GM12878 (cell line): Measurements from ENCODE around the gene ZFP91. TPM values are rescaled to one million over a fixed set of nuclear protein-coding genes. Genes with fewer than 3 reads are reported as not detected.

ENCODE experiments used
- ATF7 ChIP-seq: fragments of 450-650 bp; IDR thresholded peaks from 2 replicates; pipeline ENCODE4 v1.6.1; 2016; ENCODE audit warnings: low read depth, mild to moderate bottlenecking
- BMI1 ChIP-seq: fragments of 450-650 bp; IDR thresholded peaks from 2 replicates; pipeline ENCODE4 v1.6.1; 2016; ENCODE audit warnings: mild to moderate bottlenecking, moderate library complexity, borderline replicate concordance
- CBFB ChIP-seq: IDR thresholded peaks from 2 replicates; pipeline ENCODE4 v1.6.1; 2016; ENCODE audit warnings: antibody characterized with exemption, low read depth
- CHD1 ChIP-seq: IDR thresholded peaks from 2 replicates; pipeline ENCODE4 v1.6.1; 2012; ENCODE audit warnings: low read depth, low read length, improper control_type of control experiment
- CHD2 ChIP-seq: IDR thresholded peaks from 2 replicates; pipeline ENCODE4 v1.6.1; 2011; ENCODE audit warnings: low read depth, low read length, improper control_type of control experiment, borderline replicate concordance
- EED ChIP-seq: sonication (generic); IDR thresholded peaks from 2 replicates; pipeline ENCODE4 v1.6.1; 2016; ENCODE audit warnings: antibody characterized with exemption, low read depth
- ETV6 ChIP-seq, 2 experiments: fragments of 450-650 bp in 1 of 2; IDR thresholded peaks in 1 of 2; conservative IDR thresholded peaks in 1 of 2; 2 replicates each; pipeline ENCODE4 v1.6.1; 2014; ENCODE audit warnings: antibody characterized with exemption in 1 of 2, borderline replicate concordance in 1 of 2, low read depth in 1 of 2, mild to moderate bottlenecking in 1 of 2, moderate library complexity in 1 of 2
- JUND ChIP-seq: IDR thresholded peaks from 2 replicates; pipeline ENCODE4 v1.6.1; 2012; ENCODE audit warnings: low read depth, mild to moderate bottlenecking, low read length, improper control_type of control experiment, moderate library complexity
- KDM1A ChIP-seq: fragments of 200-600 bp; sonication (generic); IDR thresholded peaks from 2 replicates; pipeline ENCODE4 v1.6.1; 2016; ENCODE audit warnings: borderline replicate concordance
- KLF5 ChIP-seq: fragments of 450-650 bp; IDR thresholded peaks from 2 replicates; pipeline ENCODE4 v1.6.1; 2014; ENCODE audit warnings: mild to moderate bottlenecking; ENCODE audit not compliant: partially characterized antibody
- MAX ChIP-seq: IDR thresholded peaks from 2 replicates; pipeline ENCODE4 v1.6.1; 2012; ENCODE audit warnings: low read depth, low read length, improper control_type of control experiment
- MYB ChIP-seq: fragments of 150-350 bp; IDR thresholded peaks from 2 replicates; pipeline ENCODE4 v1.6.1; 2014; ENCODE audit warnings: mild to moderate bottlenecking, low read depth, low read length, borderline replicate concordance
- NRF1 ChIP-seq: conservative IDR thresholded peaks from 2 replicates; pipeline ENCODE4 v1.6.1; 2011; ENCODE audit warnings: mild to moderate bottlenecking, low read depth, low read length, improper control_type of control experiment
- PAX8 ChIP-seq: fragments of 450-650 bp; IDR thresholded peaks from 2 replicates; pipeline ENCODE4 v1.6.1; 2017; ENCODE audit warnings: mild to moderate bottlenecking, moderate library complexity
- POU2F2 ChIP-seq: IDR thresholded peaks from 3 replicates; pipeline ENCODE4 v1.6.1; 2011; ENCODE audit warnings: low read depth, mild to moderate bottlenecking, low read length, borderline replicate concordance
- SIX5 ChIP-seq: IDR thresholded peaks from 2 replicates; pipeline ENCODE4 v1.6.1; 2011; ENCODE audit warnings: mild to moderate bottlenecking, low read depth, low read length, moderate library complexity; ENCODE audit not compliant: severe bottlenecking
- STAT1 ChIP-seq: fragments of 450-650 bp; conservative IDR thresholded peaks from 2 replicates; pipeline ENCODE4 v1.6.1; 2014; ENCODE audit warnings: antibody characterized with exemption, mild to moderate bottlenecking
- TCF12 ChIP-seq: IDR thresholded peaks from 2 replicates; pipeline ENCODE4 v1.6.1; 2011; ENCODE audit warnings: low read depth, mild to moderate bottlenecking, low read length
- USF2 ChIP-seq: IDR thresholded peaks from 2 replicates; pipeline ENCODE4 v1.6.1; 2011; ENCODE audit warnings: low read depth, low read length, improper control_type of control experiment, borderline replicate concordance
- polyA plus RNA-seq, 11 experiments: library from polyadenylated mRNA; depleted of rRNA in 4 of 11; unstranded in 6 of 11; stranded (reverse) in 5 of 11; fragments of >200 nt; fragmentation: Nextera tagmentation in 4 of 11; fragmentation: Illumina TruSeq in 1 of 11; extraction: Ambion mirVana in 4 of 11; extraction: Trizol in 1 of 11; gene quantifications; 1 replicate in 1 of 11; 2 replicates in 10 of 11; pipeline versions ENCODE4 v1.2.1 to v1.2.3, GENCODE V29; 2011 to 2016; ENCODE audit warnings: inconsistent platforms in 2 of 11, missing spikeins in 2 of 11, low read depth in 1 of 11
- total RNA-seq, 4 experiments: library from RNA; depleted of rRNA in 3 of 4; stranded (reverse); fragments of >200 nt in 3 of 4; fragmentation: Illumina TruSeq in 1 of 4; extraction: Trizol in 1 of 4; gene quantifications; 2 replicates each; pipeline versions ENCODE4 v1.2.1 to v1.2.3, GENCODE V29; 2013 to 2021
- TF ChIP-seq, protein P1 (sequence below): fragments of 450-650 bp; IDR thresholded peaks from 2 replicates; pipeline ENCODE4 v1.6.1; 2016; ENCODE audit warnings: mild to moderate bottlenecking, moderate library complexity, borderline replicate concordance
- TF ChIP-seq, protein P2 (sequence below): fragments of 450-650 bp; IDR thresholded peaks from 2 replicates; pipeline ENCODE4 v1.6.1; 2017; ENCODE audit warnings: mild to moderate bottlenecking, moderate library complexity

The ZFP91 gene
- total and polyA plus RNA-seq, 10 of the 15 experiments (the other 5 are each of a cell fraction or from before 2014, with no cell fraction given) = 12.9 to 54.1 (median 31.7) TPM

DNA sequence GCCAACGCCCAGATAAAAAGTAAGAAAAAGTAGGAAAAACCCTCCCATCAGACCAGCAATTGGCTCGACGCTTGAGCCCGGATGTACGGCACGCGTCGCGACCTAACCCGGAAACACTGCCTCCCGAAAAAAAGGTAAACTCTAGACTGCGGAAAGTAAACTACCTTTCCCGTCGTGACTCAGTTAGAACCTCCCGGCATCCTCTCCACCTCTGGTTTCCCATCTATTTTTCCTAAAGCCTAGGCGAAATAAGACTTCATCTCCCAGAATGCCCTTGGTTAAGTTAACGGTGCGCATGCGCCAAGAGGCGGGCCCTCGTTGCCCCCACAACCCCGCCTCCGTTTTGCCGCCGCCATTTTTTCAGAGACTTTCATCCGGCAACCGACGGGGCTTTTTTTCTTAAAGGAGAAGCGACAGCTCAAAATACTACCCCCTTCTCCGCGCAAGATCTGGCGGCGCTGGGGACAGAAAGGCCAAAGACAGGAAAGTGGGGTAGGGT is 678 bp upstream of the ZFP91 start (continued):
- TF ChIP-seq, protein P1, sequence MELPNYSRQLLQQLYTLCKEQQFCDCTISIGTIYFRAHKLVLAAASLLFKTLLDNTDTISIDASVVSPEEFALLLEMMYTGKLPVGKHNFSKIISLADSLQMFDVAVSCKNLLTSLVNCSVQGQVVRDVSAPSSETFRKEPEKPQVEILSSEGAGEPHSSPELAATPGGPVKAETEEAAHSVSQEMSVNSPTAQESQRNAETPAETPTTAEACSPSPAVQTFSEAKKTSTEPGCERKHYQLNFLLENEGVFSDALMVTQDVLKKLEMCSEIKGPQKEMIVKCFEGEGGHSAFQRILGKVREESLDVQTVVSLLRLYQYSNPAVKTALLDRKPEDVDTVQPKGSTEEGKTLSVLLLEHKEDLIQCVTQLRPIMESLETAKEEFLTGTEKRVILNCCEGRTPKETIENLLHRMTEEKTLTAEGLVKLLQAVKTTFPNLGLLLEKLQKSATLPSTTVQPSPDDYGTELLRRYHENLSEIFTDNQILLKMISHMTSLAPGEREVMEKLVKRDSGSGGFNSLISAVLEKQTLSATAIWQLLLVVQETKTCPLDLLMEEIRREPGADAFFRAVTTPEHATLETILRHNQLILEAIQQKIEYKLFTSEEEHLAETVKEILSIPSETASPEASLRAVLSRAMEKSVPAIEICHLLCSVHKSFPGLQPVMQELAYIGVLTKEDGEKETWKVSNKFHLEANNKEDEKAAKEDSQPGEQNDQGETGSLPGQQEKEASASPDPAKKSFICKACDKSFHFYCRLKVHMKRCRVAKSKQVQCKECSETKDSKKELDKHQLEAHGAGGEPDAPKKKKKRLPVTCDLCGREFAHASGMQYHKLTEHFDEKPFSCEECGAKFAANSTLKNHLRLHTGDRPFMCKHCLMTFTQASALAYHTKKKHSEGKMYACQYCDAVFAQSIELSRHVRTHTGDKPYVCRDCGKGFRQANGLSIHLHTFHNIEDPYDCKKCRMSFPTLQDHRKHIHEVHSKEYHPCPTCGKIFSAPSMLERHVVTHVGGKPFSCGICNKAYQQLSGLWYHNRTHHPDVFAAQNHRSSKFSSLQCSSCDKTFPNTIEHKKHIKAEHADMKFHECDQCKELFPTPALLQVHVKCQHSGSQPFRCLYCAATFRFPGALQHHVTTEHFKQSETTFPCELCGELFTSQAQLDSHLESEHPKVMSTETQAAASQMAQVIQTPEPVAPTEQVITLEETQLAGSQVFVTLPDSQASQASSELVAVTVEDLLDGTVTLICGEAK = peak; percentile 96
- TF ChIP-seq MYB = no peak
- 0 out of 2 replicates have a peak, but pooled peaks have one; percentile 39 for TF ChIP-seq STAT1
- TF ChIP-seq KLF5 = peak; percentile 85
- no peak for TF ChIP-seq CHD1
- 0 out of 3 replicates have a peak, but pooled peaks have one; percentile 1 for TF ChIP-seq POU2F2
- TF ChIP-seq JUND = no peak
- TF ChIP-seq CHD2 = no peak
- TF ChIP-seq ETV6 (conservative IDR thresholded peaks at IDR 0.05 in 1 of 2, IDR thresholded peaks at IDR 0.05 in 1 of 2; ENCODE audit: borderline replicate concordance in 1 of 2, low read depth in 1 of 2) = peak in 1 of 2 experiments; percentile 17; a peak in 1 of 4 replicates
- TF ChIP-seq CBFB = no peak
- no peak for TF ChIP-seq BMI1
- TF ChIP-seq SIX5 = peak; percentile 87
- TF ChIP-seq USF2 = no peak
- TF ChIP-seq EED = 0 out of 2 replicates have a peak, but pooled peaks have one; percentile 1
- no peak for TF ChIP-seq ATF7
- no peak for TF ChIP-seq TCF12
- TF ChIP-seq KDM1A = no peak
- TF ChIP-seq PAX8 = 0 out of 2 replicates have a peak, but pooled peaks have one; percentile 59
- TF ChIP-seq, protein P2, sequence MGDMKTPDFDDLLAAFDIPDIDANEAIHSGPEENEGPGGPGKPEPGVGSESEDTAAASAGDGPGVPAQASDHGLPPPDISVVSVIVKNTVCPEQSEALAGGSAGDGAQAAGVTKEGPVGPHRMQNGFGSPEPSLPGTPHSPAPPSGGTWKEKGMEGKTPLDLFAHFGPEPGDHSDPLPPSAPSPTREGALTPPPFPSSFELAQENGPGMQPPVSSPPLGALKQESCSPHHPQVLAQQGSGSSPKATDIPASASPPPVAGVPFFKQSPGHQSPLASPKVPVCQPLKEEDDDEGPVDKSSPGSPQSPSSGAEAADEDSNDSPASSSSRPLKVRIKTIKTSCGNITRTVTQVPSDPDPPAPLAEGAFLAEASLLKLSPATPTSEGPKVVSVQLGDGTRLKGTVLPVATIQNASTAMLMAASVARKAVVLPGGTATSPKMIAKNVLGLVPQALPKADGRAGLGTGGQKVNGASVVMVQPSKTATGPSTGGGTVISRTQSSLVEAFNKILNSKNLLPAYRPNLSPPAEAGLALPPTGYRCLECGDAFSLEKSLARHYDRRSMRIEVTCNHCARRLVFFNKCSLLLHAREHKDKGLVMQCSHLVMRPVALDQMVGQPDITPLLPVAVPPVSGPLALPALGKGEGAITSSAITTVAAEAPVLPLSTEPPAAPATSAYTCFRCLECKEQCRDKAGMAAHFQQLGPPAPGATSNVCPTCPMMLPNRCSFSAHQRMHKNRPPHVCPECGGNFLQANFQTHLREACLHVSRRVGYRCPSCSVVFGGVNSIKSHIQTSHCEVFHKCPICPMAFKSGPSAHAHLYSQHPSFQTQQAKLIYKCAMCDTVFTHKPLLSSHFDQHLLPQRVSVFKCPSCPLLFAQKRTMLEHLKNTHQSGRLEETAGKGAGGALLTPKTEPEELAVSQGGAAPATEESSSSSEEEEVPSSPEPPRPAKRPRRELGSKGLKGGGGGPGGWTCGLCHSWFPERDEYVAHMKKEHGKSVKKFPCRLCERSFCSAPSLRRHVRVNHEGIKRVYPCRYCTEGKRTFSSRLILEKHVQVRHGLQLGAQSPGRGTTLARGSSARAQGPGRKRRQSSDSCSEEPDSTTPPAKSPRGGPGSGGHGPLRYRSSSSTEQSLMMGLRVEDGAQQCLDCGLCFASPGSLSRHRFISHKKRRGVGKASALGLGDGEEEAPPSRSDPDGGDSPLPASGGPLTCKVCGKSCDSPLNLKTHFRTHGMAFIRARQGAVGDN = peak; percentile 81
- TF ChIP-seq MAX = no peak
- peak; percentile 80 for TF ChIP-seq NRF1
